GM12873 (cell line): ENCODE results near the gene TYRO3.

ENCODE experiments used
- CTCF ChIP-seq: IDR thresholded peaks from 2 replicates; pipeline ENCODE4 v1.5.1; 2012; ENCODE audit warnings: low read depth, mild to moderate bottlenecking, moderate library complexity, low read length, control low read depth; ENCODE audit not compliant: insufficient read depth; ENCODE audit errors: missing control alignments

TYRO3 gene

GRCh38 chr15:41567261-41567660, 8.2 kb downstream of the TYRO3 start:
- no peak for TF ChIP-seq CTCF

GRCh38 chr15:41567862-41568261, 8.8 kb downstream of the TYRO3 start:
- TF ChIP-seq CTCF: no peak

- no peak for TF ChIP-seq CTCF
These were observed 9.5 kb downstream of the TYRO3 start for GRCh38 chr15:41568350-41569017.

- TF ChIP-seq CTCF: no peak
These were observed 11.8 kb downstream of the TYRO3 start for GRCh38 chr15:41570764-41571163.

GRCh38 chr15:41571948-41572347, 12.9 kb downstream of the TYRO3 start:
- TF ChIP-seq CTCF: no peak

GRCh38 chr15:41572866-41573265, 13.9 kb downstream of the TYRO3 start:
- TF ChIP-seq CTCF: no peak

- no peak for TF ChIP-seq CTCF
These were observed 14.4 kb downstream of the TYRO3 start for GRCh38 chr15:41573396-41573795.
